ENCODE results near the gene NR3C1. TPM values are rescaled to one million over a fixed set of nuclear protein-coding genes. Genes with fewer than 3 reads are reported as not detected.

Gene NR3C1
- total RNA-seq, 4 donors from 2014 or later: 29.7 to 79.2 (median 38.9) TPM

DNA sequence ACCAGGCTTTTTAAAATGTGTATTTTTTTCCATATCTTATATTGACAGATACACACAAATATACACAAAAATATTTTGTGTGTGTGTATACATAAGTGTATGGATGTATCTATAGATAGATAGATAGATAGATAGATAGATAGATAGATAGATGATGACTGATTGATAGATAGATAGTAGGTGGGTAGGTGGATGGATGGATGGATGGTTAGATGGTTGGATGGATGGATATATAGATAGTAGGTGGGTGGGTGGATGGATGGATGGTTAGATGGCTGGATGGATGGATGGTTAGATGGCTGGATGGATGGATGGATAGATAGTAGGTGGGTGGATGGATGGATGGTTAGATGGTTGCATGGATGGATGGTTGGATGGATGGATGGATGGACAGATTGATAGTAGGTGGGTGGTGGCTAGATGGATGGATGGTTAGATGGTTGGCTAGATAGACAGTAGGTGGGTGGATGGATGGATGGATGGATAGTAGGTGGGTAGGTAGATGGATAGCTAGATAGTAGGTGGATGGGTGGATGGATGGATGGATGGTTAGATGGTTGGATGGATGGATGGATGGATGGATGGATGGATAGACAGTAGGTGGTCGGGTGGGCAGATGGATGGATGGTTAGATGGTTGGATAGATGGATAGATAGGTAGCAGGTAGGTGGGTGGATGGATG lies 156.2 kb downstream of the NR3C1 start:
- Histone ChIP-seq H3K27me3 (no peaks in the 10 kb centered on the region), H3K9me3 (no peaks in the 10 kb centered on the region), H3K4me3 (no peak overlapping the region), H3K27ac (no peak overlapping the region), H3K4me1 (peaks cover 0 to 8% (median 0%) of the 10 kb centered on the region in 4 donors), H3K36me3 (no peaks in the 10 kb centered on the region)
- TF ChIP-seq, protein P1, sequence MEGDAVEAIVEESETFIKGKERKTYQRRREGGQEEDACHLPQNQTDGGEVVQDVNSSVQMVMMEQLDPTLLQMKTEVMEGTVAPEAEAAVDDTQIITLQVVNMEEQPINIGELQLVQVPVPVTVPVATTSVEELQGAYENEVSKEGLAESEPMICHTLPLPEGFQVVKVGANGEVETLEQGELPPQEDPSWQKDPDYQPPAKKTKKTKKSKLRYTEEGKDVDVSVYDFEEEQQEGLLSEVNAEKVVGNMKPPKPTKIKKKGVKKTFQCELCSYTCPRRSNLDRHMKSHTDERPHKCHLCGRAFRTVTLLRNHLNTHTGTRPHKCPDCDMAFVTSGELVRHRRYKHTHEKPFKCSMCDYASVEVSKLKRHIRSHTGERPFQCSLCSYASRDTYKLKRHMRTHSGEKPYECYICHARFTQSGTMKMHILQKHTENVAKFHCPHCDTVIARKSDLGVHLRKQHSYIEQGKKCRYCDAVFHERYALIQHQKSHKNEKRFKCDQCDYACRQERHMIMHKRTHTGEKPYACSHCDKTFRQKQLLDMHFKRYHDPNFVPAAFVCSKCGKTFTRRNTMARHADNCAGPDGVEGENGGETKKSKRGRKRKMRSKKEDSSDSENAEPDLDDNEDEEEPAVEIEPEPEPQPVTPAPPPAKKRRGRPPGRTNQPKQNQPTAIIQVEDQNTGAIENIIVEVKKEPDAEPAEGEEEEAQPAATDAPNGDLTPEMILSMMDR (IDR thresholded peaks at IDR 0.05): no peak
- TF ChIP-seq POLR2A (IDR thresholded peaks at IDR 0.05): no peak
- DNase-seq: no peak

DNA sequence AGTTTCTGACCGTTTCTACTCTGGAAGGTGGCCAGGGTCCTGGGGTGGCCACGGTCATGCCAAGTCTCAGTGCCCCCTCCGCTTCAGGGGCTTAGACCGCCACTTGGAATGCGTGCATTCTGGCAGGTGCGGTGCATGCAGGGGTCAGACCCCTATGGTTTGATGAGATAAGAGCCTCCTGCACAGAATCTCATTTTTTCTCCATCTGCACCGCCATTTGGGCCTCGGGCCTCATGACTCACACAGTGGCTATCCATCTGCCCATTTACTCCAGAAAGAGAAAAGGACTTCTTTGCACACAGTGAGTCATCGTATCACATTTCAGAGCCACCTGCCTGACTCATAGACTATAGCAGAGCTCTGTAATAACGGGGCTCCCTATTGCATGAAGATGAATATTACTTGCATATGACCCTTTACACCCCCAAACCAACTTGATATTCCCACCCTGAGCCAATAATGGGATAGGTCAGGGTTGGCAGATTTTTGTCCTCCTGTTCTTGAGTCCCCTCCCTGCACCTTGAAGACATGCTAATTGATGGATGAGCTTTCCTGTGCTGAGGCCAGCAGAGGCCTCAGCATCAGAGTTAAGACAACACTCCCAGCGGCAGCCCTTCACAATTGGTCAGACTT lies 157.4 kb downstream of the NR3C1 start:
- H3K27me3 ChIP-seq: no peaks in the 10 kb centered on the region
- H3K4me3 ChIP-seq: no peak overlapping the region
- H3K9me3 ChIP-seq: no peaks in the 10 kb centered on the region
- H3K4me1 ChIP-seq: peaks cover 0 to 8% (median 0%) of the 10 kb centered on the region in 4 donors
- H3K36me3 ChIP-seq: no peaks in the 10 kb centered on the region
- H3K27ac ChIP-seq: no peak overlapping the region
- DNase-seq: no peak
- TF ChIP-seq, protein P1 (IDR thresholded peaks at IDR 0.05): no peak
- TF ChIP-seq POLR2A (IDR thresholded peaks at IDR 0.05): no peak

DNA sequence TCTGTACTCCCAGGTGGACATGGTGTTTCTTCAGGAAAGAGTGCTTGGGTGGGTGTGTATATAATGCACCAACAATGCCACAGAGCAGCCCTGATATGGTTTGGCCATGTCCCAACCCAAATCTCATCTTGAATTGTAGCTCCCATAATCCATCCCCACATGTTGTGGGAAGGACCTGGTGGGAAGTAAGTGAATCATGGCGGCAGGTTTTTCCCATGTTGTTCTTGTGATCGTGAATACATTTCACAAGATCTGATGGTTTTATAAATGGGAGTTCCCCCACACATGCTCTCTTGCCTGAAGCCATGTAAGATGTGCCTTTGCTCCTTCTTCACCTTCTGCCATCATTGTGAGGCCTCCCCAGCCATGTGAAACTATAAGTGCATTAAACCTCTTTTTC lies 158.5 kb downstream of the NR3C1 start:
- no peak for DNase-seq
- Histone ChIP-seq H3K9me3 (no peaks in the 10 kb centered on the region), H3K36me3 (no peaks in the 10 kb centered on the region), H3K27me3 (no peaks in the 10 kb centered on the region), H3K4me3 (no peak overlapping the region), H3K4me1 (peaks cover 0 to 8% (median 0%) of the 10 kb centered on the region in 4 donors), H3K27ac (peak overlapping the region in 1 of 4 donors; percentile 81)
- no peak for TF ChIP-seq POLR2A (IDR thresholded peaks at IDR 0.05)
- TF ChIP-seq, protein P1 (IDR thresholded peaks at IDR 0.05): no peak

DNA sequence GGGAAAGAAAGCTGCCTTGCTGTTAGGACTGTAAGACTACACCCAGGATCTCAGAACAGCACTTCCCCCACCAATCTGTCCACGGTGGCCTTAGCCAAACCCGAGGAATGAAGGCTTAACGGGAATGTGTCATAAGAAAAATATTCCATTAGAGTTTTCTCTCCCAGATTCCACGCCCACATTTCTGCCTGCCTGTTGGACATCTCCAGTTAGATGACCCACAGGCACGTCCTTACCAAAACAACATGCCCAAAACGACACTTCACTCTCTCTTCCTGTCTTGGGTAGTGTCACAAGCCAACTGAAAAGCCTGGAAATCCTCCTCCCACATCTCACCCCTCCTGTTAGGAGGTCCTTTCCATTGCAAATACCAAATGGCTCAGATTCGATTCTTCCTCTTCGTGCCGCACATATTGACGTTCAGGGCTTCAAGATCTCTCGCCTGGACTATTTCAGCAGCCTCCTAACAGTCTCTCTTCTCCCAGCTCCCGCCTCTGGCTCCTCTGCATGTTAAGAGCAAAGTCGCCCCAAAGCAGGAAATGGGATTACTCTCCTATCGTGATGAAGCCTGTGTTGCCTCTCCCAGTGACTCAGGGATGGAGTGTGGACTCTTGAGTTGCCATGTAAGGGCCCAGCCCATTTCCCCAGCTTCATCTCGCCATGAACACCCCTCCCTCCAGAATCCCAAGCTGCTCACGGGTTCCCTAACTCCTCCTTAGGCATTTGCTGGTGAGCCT lies 159.3 kb downstream of the NR3C1 start:
- peak overlapping the region; percentile 31 to 81 (median 65) for H3K27ac ChIP-seq
- H3K27me3 ChIP-seq: no peaks in the 10 kb centered on the region
- H3K4me1 ChIP-seq: peaks cover 0 to 7% (median 0%) of the 10 kb centered on the region in 4 donors
- peak in 1 of 3 donors; percentile 57 for DNase-seq
- H3K9me3 ChIP-seq: no peaks in the 10 kb centered on the region
- H3K4me3 ChIP-seq: no peak overlapping the region
- no peaks in the 10 kb centered on the region for H3K36me3 ChIP-seq
- no peak for TF ChIP-seq POLR2A (IDR thresholded peaks at IDR 0.05)
- TF ChIP-seq, protein P1 (IDR thresholded peaks at IDR 0.05): no peak

DNA sequence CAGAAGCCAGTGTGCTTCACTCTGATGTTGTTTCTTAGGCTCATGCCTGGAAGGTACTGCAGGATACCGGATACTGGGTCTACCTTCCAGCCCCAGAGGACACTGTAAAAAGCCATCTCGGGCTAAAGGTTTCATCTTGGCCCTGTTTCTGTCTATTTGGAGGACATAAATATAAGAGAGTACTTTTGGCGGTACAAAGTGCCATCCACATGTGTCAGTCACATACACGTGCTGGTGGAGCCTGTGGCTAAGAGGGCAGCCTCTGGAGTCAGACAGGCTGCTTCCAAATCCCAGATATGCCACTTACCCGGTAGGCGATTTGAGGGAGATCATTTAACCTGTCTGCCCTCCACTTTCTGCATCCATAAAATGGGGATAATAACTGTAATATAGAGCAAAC lies 160.4 kb downstream of the NR3C1 start:
- Histone ChIP-seq H3K4me3 (no peak overlapping the region), H3K9me3 (no peaks in the 10 kb centered on the region), H3K27me3 (no peaks in the 10 kb centered on the region), H3K4me1 (no peaks in the 10 kb centered on the region), H3K27ac (peak overlapping the region in 3 of 4 donors; percentile 31 to 81 (median 74)), H3K36me3 (no peaks in the 10 kb centered on the region)
- no peak for DNase-seq
- TF ChIP-seq, protein P1 (IDR thresholded peaks at IDR 0.05): no peak
- TF ChIP-seq POLR2A (IDR thresholded peaks at IDR 0.05): no peak
